Measurements from ENCODE around the gene TSPAN11.

GRCh38 chr12:30969006-30969405, 42.5 kb downstream of the TSPAN11 start:
- TF ChIP-seq, protein P1, sequence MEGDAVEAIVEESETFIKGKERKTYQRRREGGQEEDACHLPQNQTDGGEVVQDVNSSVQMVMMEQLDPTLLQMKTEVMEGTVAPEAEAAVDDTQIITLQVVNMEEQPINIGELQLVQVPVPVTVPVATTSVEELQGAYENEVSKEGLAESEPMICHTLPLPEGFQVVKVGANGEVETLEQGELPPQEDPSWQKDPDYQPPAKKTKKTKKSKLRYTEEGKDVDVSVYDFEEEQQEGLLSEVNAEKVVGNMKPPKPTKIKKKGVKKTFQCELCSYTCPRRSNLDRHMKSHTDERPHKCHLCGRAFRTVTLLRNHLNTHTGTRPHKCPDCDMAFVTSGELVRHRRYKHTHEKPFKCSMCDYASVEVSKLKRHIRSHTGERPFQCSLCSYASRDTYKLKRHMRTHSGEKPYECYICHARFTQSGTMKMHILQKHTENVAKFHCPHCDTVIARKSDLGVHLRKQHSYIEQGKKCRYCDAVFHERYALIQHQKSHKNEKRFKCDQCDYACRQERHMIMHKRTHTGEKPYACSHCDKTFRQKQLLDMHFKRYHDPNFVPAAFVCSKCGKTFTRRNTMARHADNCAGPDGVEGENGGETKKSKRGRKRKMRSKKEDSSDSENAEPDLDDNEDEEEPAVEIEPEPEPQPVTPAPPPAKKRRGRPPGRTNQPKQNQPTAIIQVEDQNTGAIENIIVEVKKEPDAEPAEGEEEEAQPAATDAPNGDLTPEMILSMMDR (conservative IDR thresholded peaks at IDR 0.05; ENCODE audit: low read length), result no peak
- TF ChIP-seq EZH2phosphoT487 (IDR thresholded peaks at IDR 0.05; ENCODE audit: borderline replicate concordance), result no peak
